ENCODE data around the gene PRRT2. TPM values are rescaled to one million over a fixed set of nuclear protein-coding genes. Genes with fewer than 3 reads are reported as not detected.
A peak's percentile ranks its signal among the peaks of the same experiment; 100 is the strongest.

Gene PRRT2
- polyA plus RNA-seq, 12 donors: 9.3 to 42.8 (median 13.9) TPM; not detected in 1

GRCh38 chr16:29810699-29811169 is 1.3 kb upstream of the PRRT2 start:
- no peak for DNase-seq

- DNase-seq: peak; percentile 85
These were observed 660 bp upstream of the PRRT2 start for GRCh38 chr16:29811170-29811895.

DNA sequence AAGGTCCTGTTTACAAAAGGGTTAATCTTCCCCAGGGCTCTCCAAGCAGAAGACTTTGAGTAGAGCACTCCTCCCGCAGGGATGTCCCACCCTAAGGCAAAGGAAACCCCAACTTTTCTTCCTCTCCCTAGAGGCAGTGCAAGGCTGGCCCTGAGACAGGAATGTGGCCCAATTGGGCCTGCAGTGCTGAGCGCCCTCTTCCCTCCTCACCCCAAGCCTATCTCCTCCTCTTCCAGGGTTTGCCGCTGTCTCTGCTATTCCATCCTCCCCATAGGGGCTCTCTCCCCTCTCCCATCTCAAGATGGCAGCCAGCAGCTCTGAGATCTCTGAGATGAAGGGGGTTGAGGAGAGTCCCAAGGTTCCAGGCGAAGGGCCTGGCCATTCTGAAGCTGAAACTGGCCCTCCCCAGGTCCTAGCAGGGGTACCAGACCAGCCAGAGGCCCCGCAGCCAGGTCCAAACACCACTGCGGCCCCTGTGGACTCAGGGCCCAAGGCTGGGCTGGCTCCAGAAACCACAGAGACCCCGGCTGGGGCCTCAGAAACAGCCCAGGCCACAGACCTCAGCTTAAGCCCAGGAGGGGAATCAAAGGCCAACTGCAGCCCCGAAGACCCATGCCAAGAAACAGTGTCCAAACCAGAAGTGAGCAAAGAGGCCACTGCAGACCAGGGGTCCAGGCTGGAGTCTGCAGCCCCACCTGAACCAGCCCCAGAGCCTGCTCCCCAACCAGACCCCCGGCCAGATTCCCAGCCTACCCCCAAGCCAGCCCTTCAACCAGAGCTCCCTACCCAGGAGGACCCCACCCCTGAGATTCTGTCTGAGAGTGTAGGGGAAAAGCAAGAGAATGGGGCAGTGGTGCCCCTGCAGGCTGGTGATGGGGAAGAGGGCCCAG is 1.0 kb downstream of the PRRT2 start:
- DNase-seq: no peak

GRCh38 chr16:29813644-29814562 is 1.9 kb downstream of the PRRT2 start:
- DNase-seq: no peak

DNA sequence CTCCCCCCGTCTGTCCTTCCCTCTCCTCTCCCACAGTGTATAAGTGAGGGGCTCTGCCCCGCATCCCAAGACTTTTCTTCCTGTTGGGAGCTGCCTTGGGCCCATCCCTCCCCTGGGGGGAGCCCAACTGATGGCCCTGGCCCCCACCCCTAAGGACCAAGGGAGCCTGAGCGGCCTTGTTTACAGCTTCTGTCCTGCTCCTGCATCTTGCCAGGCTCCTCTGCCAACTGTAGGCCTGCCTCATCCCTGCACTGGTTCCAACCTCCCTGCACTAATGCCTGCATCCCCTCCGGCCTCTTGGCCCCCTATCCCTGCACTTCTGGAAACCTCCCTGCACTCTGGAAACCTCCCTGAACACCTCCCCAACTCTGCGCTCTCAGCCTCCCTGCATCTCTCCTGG is 2.6 kb downstream of the PRRT2 start:
- no peak for DNase-seq

- DNase-seq: no peak
These were observed 3.2 kb downstream of the PRRT2 start for GRCh38 chr16:29815032-29815721.

GRCh38 chr16:29815793-29816693 is 4.0 kb downstream of the PRRT2 start, which contains the start of gene PAGR1:
PAGR1 (plus strand) TSS chr16:29816152; CDS start chr16:29816526, 374 bp downstream.
- DNase-seq: peak; percentile 100

- DNase-seq: no peak
These were observed 4.9 kb downstream of the PRRT2 start for GRCh38 chr16:29816694-29817441.

DNA sequence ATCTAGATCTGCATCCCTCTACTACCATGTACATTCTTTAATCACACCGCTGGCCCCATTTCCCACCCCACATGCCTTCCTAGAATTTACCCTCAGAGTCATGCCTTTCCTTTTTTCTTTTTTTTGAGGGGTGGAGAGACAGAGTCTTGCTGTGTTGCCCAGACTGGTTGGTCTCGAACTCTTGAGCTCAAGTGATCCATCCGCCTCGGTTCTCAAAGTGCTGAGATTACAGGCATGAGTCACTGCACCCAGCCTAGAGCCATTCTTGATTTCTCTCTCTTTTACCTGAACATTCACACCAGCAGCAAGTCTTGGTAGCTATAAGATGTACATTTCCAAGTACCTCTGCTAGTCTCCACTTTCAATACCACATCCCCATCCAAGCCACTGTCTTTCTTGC is 6.1 kb downstream of the PRRT2 start:
- no peak for DNase-seq

GRCh38 chr16:29819506-29819905 is 7.5 kb downstream of the PRRT2 start:
- DNase-seq: no peak

DNA sequence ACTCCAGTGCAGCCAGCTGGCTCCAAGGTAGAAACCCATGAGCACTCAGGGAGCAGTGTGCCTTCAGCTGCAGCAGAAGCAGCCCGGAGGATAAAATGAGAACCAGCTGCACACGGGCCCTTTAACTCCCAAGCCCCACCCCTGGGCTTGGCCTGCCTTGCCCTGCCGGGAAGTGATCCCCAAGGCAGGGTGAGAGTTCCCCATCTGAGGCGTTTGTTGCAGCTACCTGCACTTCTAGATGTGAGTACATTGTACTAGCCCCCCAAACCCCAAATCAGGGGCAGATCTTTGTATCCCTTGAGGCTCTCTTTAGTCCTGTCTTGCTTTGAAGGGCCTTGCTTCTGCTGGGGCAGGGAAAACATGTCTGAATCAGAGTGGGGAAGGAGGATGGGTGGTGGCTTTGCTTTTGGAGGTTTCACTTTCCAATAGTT is 8.3 kb downstream of the PRRT2 start, which contains the start of gene MVP:
Gene MVP, plus strand, starts transcription at position 192 of the 431 bp plus-strand sequence. CDS start 10,088 bp downstream, outside the sequence.
- DNase-seq: no peak

- DNase-seq: no peak
These were observed 9.0 kb downstream of the PRRT2 start for GRCh38 chr16:29820730-29821642.

GRCh38 chr16:29821643-29822115 is 9.7 kb downstream of the PRRT2 start:
- DNase-seq: no peak

DNA sequence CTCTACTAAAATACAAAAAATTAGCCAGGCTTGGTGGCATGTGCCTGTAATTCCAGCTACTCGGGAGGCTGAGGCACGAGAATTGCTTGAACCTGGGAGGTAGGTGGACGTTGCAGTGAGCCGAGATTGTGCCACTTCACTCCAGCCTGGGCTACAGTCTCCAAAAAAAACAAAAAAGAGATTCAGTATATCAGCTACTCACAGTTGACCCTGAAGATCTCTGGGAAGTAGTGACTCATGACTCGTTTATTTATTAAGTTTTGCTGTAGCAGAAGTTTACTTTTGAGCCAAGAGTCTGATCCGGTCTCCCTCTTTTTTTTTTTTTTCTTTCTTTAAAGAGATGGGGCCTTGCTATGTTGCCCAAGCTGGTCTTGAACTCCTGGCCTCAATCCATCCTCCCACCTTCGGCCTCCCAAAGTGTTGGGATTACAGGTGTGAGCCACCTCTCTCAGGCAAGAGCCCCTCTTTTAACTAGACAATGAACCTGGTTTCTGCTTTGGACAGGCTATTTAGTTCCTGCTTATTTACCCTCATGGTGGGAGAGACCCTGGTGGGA is 12.7 kb downstream of the PRRT2 start:
- no peak for DNase-seq

- no peak for DNase-seq
These were observed 13.4 kb downstream of the PRRT2 start for GRCh38 chr16:29825145-29826044.

- no peak for DNase-seq
These were observed 14.3 kb downstream of the PRRT2 start for GRCh38 chr16:29826342-29826695.

Data from muscle of arm (tissue), 12 donors.